Activated CD4-positive, alpha-beta T cell treated with anti-CD3 and anti-CD28 coated beads for 4 hours (primary cell): ENCODE results near the gene USP10.

Experiments used
- DNase-seq, 2 donors: peaks; one replicate each; pipeline ENCODE4 v3.0.0-alpha.2; 2020

The USP10 gene

DNA sequence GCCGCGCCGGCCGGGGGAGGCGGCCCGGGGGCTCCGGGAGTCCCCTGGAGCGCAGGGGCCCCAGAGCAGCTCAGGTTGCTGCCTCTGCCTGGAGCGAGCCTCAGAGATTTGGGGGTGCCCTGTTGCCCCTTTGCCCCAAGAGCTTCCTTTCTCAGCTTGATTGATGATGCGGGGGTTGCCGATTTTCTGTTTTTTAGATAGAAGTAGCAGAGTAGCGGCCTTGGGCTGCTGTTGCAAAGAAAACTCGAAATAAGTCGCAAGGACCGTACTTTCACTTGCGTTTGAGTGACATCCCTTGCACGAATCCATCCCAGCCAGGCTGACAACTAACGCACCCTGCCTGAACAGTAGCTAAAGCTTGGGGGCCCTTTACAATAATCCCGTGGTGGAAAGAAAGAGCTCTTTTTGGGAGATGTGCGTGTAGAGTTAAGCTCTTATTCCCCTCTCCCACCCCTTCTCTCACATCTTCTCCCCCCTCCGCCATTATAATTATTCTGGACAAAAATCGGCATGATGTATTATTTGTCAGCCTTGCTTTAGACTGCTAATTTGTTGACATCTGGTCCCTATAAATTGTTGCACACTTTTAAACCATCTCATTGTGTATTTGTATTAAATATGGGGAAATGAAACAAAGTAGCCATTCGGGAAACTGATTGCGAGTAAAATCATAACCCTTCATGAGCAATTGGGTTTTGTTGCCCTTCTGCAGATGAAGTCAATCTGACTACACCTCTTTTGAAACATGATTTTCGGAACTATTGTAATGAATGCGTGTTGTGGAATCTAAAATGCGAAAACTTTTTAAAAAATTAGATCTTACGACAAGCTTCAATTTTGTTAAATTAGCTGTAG, 873 bp downstream of the USP10 start:
- peak; percentile 38 to 41 for DNase-seq

DNA sequence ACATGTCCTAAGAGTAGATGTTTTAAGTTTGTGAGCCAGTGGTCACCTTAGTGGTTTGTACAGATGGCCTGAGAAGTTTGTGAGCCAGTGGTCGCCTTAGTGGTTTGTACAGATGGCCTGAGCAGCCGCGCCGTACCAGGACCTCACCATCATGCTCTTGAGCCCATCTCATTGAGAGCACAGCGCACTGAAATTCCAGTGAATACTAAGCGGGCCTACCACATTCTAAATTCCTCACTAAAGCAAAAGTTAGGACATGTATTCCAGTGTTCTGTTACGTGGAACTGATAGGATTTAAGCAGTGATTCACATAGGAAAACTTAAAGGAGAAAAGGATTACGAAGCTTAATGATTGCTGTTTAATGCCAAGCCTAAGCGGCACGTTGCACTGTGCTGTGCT, 3.9 kb downstream of the USP10 start:
- DNase-seq, result no peak

DNA sequence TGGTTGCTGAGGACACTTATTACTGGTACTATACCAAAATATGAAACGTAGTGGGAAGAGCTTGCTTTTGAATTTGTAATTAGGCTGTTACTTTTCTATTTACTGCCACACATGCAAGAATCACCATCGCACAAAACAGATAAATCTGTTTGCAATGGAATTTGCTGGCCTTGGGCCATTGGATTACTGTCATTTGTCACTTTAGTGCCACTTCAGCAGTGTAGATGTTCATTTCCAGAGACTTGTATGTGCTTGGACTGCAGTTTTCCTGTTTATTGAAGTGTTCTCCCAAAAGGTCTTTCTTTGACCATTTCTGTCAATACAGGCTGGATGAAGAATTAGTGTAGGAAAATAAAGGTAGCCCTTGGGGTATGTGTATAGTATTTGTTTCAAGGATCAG, 4.5 kb downstream of the USP10 start:
- DNase-seq, result no peak

DNA sequence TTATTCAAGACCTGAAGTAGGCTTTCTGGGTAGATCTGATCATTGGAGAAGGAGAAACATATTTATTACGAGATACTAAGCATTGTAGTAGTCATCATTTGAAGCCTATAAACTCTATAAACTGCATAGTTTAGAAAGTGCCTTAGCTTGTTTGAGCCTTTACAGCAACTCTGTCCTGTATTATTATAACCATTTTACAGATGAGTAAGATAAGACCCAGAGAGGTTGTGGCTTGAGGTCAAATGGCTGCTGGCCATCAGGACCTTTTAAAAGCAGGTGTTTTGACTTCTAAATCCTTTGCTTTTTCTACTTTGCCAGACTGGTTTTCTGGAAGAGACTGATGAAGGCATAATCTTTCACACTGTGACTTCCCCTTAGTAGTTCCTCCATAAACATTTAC, 7.1 kb downstream of the USP10 start:
- no peak for DNase-seq

DNA sequence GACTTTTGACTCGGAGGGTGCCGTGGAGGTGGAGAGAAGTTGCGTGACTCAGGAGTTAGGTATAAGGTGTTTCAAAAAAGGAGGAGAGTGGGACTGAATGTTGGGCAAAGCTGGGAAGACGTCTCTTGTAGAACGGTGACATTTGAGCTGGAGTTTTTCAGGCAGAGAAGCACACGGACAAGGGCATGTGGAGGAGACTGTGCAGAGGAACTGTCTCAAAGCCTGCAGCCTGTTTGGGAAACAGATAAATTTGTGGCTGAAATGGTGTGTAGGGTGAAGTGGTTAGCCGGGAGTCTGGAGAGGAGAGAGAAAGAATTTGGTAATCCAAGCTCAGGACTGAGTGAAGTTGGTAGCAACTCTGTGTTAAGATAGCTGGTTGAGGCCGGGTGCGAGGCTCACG, 9.8 kb downstream of the USP10 start:
- no peak for DNase-seq

DNA sequence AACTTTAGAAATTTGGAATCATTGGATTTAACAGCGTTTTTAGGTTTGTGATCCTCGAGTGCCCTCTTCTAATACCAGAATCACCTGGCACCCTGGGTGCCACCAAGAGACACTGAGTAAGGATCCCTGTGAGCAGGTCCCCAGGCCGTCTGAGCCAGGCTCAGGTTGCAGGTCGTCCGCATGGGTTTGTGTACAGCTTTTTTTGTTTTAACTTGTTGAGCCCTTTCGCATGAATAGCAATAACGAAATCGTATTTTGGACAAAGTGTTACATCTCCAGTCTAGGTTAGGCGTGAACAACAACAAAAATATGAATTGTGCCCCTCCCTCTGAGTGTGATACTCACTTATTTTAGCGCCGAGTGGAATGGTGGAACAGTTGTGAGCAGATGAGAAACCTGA, 10.9 kb downstream of the USP10 start:
- DNase-seq, result no peak

DNA sequence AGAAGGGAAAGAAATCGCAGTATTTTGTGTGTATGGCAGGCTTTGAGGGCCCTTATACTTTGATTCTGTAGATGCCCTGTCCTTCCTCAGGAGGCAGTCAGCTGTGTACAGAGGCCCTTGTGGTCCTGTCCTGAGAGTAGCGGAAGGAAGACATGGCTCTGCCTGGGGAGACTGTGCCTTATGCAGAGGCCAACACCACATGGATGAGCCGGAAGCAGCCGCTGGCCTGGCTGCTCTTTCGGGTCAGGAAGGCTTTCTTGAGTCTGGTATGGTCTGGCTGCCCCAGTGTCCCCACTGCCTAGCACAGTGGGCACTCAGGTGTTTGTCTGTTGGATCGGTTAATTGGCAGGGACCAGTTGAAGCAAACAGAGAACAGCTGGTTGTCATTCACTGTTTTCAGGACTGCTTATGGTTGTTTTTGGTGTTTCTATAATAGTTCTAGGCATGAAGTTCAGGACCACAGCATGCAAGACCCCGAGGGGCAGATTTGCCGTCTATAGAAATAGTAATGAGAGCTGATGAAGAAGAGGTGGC, 12.4 kb downstream of the USP10 start:
- no peak for DNase-seq

DNA sequence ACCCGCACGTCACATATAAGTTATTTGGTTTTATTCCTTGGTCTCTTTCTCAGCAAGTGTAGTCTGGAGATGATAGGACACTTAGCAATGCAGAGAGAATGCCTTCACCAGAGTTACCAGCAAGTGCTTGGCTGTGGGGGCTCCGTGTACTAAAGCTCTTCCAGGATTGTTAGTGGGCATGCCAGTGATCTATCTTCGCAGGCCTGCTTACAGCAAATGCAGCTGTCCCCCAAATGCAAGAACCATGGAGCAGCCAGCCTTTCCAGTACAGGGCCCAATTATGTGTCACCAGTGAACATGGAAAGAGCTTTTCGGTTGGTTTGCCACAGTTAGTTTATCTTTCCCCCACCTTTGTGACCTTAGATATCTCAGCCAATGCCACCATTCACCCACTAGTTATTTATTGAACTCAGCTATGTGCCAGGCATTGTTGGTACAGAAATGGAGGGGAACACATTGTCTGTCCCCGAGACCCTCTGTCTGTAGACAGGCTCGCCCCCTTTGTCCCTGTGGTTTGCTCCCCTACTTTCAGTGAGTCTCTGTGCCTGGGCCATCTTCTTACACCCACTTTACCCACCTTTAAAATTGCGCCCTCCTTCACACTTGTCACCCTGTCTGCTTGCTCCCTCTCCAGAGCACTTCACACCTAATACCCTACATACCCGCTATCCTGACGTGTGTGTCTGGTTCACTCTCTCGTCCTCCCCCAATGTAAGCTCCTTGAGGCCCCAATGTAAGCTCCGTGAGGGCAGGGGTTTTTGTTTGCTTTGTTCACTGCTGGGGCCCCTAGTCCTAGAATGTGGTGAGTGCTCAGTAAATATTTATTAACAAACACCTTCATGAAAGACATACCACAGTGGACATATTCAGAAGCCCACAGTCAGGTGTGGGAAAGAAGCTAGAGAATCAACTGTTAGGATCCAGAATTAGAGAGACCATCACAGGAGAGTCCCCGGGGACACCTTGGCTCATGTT, 13.3 kb downstream of the USP10 start:
- DNase-seq, result no peak

DNA sequence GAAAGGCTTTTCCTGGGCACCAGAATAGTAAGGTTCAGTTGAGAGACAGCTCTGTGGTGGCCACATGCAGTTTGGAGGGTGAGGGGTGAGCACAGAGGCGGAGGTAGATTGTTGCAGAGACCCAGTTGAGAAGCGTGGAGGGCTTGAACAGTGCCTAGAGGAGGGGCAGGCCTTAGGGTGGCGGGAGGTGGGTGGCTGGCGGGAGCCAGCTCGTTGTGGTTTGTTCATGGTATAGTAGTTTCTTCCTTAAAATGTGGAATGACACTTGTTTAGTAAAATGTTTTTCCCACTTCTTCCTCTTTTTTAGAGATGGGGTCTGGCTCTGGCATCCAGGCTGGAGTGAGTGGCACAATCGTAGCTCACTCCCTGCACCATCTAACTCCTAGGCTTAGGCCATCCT, 14.2 kb downstream of the USP10 start:
- no peak for DNase-seq

DNA sequence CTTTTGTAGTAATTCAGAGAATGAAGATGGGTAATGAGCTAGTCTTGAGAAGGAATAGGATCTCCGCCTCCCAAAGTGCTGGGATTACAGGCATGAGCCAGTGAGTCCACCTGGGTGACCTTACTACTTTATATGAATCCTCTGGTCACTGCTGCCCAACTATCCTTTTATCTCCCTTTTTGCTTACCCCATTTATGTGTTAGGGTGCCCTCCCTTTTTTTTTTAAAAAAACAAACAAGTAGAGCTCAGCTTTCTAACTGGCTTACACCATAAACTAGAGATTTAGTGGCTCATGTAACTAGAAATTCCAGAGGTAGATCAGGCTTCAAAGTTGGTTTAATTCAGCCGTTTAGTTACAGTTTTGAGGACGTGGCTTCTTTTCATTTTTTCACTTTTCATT, 15.6 kb downstream of the USP10 start:
- no peak for DNase-seq

DNA sequence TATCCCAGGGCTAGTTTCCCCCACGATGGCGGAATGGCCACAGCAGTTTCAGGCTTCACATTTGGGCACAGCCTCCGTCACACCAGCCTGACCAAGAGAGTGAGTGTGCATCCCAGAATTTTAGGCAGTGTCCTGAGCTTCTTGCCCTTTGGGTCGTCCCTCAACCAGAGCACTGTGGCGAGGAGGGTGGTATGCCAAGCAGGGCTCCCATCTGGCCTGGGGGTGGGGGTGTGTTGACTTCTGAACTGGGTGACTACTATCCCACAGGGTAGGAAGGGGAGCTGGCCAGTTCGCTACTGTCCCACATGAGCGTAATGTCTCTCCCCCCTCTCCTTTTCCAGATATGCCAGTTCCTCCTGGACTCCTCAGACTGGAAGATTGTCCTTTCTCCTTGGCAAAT, 16.1 kb downstream of the USP10 start:
- no peak for DNase-seq

DNA sequence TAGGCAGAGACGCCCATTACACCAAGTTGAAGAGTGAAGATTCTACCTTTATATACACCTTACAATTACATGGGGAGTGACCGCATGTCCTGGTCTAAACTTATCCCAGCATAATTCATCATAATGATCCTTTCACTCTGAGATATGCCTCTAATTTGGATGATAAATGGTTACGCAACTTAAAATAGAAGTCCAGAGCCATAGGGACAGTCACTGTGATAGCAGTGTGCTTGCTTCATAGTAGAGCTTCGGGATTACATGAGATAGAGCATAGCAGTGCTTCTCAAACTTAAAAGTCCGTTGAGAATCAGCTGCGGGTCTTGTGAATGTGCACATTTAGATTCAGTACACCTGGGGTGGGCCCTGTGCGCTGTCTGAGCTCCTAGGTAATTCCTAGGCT, 16.9 kb downstream of the USP10 start:
- DNase-seq, result no peak

DNA sequence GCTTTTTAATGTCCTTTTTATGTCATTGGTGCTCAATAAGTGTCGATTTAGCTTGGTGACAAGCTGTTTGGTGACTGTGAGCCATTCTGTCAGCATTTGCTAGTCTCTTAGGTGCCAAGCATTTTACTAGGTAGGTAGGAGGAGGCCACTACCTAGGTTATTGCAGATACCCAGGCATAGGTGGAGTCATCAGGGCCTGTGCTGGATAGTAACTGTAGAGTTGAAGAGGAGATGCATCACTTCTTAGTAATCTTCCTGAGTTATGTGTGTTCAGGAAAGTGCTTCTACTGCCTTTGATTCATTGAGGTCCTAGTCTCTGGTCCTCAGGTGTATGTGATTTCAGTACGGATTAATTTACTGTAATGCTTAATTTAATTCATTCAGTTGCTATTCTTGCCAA, 17.7 kb downstream of the USP10 start:
- DNase-seq, result no peak

DNA sequence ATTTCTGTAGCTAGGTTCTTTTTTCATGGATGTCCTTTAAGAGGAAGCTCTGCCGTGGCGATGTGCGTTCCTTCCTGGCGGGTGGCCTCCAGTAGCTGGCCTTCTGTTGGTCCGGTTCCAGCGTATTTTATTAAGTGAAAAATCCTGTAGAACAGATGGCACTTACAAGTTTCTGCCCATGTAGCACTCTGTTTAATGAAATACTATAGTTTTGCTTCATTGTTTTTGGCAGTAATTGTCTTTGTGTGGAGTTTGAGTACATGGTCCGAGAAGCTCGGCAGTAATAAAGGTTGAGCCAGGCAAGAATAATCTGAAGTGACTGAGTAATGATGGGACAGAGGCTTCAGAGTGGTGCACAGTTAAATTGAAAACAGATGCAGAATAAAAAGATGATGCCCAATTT, 20.4 kb downstream of the USP10 start:
- DNase-seq, result no peak

DNA sequence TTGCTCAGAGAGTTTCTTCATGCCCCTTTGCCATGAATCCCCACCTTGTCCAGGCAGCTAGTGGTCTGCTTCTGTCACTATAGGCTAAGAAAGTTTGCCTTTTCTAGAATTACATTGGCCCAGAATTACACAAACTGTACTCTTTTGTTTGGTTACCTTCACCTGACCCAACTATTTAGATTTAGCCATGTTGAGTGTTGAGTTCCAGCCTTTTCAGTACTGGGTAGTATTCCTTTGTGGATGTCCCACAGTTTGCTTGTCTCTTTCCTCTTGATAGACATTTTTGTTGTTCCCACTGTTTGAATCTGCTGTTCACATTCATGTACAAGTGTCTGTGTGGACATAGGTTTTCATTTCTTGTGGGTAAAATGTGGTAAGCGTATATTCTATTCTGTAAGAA, 22.3 kb downstream of the USP10 start:
- DNase-seq, result no peak

DNA sequence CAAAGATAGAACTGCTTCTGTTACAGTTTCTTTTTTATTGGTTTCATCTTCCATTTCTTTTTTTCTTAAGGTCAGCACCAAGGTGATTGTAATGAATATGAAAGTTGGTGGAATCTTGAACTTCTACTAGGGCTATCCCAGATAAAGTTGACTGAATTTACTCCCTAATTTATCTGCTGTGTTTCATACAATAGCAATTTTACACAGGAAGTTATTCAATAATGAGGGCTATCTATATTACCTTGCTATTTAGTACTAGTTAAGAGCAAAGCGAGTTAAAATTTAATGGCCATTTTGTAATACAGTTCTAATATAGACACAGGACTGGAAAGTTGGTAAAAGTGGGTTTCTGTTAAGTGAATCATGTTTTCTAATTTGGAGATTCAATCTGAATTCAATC, 24.1 kb downstream of the USP10 start:
- no peak for DNase-seq

DNA sequence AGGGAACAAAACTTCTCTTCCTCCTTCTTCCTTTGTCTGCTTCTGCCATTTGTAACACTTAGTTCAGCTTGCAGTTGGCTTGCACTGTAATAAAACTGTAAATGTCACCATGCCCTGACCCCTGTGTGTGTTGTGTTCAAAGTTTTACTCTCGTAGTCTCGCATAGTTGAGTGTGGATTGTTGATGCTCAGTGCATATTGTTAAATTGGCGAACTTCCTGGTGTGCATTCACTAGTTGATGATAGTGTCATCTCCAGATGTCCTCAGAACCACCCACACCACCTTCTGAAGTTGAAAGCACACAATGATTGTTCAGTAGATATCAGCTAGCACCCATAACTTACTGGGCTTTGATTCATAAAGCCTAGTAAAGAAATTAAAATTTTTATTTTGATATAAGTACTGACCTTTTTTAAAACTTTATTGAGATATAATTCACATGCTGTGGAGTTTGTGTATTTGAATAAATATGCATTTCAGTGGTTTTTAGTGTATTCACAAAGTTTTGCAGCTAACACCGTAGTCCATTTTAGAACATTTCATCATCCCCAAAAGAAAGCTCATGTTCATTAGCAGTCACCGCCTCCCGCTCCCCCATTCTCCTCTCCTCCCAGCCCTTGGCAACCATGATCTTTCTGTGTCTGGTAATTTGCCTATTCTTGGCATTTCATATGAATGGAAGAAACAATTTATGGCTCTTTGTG, 25.0 kb downstream of the USP10 start:
- DNase-seq, result peak in 1 of 2 donors; percentile 33

DNA sequence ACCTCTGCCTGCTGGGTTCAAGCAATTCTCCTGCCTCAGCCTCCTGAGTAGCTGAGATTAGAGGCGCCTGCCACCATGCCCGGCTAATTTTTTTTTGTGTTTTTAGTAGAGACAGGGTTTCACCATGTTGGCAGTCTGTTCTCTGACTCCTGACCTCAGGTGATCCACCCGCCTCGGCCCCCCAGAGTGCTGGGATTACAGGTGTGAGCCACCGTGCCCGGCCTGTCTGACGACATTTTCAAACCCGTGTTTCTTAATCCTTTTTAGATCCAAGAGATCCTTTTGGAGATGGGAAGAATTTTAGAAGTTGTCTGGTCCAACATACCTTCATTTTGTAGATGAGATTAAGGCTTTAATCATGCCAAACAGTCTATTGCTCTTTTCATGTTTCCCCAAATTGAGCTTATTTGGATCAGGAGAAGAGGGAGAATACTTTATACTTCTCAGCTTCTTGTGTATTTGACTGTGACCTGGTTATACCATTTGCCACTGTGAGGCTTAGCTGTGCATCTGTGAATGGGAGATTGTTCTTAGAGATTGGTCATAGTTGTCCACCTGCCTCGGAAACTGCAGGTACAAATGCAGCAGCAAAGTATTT, 25.8 kb downstream of the USP10 start:
- no peak for DNase-seq

DNA sequence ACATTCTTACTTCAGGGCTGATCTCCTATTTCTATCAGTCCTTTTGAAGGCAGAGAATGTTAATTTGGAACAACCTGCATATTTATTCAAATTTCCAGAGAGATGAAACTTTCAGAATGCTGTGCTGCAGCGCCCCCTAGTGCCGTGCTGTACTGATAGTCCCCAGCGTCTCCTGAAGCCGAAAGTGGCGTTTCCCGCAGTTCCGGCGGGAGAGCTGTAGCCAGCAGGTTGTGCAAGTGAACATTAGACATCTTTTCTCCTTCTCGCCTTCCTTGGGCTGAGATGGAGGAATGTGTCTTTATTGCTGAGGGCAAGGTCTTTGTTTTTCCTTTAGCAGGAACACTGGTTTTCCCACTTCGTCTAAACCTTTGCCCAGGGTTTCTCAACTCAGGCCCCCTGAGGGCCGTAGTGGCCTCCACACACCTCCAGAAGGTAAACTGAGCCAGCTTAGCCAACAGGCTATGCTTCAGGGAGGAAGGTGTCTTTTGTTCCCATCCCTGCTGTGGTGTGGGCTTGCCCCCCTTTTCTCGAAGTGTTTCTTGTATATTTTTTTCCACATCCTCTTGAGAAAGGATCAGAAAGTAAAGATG, 26.4 kb downstream of the USP10 start:
- peak; percentile 78 to 86 for DNase-seq

DNA sequence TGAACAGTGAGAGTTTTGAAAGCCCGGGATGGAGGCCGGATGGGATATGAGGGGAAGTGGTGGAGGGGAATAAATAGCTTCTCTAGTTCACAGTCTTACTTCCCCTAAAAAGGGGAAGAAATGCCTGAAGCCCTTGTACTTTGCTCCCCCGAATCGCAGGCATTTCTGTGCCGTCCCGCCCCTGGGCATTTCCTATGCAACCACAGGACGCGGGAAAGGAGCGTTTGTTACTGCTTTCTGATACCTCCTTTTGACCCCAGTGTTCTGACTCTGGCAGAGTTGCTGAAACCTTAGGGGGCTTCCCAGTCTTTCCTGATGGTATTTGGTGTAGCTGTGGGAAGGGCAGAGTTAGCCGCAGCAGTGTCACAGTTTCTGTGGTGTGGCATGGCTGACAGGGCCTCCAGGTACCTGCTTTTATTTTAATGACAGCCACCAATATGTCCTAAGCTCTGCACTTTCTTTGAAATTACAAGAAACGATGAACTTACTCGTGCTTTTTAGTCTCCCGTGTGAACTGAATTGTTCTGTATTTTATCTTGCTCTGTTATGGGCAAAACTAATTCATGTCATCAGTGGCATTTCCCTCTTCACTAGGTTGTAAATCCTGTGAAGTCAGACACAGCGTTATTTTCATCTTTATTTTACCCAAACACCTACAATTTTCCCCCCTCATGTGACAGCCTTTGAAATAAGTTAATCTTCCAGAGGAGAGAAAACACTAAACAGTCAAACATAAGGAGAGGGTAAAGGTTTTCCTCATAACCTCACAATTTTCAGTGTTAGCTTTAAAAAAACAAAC, 27.1 kb downstream of the USP10 start:
- DNase-seq, result no peak

DNA sequence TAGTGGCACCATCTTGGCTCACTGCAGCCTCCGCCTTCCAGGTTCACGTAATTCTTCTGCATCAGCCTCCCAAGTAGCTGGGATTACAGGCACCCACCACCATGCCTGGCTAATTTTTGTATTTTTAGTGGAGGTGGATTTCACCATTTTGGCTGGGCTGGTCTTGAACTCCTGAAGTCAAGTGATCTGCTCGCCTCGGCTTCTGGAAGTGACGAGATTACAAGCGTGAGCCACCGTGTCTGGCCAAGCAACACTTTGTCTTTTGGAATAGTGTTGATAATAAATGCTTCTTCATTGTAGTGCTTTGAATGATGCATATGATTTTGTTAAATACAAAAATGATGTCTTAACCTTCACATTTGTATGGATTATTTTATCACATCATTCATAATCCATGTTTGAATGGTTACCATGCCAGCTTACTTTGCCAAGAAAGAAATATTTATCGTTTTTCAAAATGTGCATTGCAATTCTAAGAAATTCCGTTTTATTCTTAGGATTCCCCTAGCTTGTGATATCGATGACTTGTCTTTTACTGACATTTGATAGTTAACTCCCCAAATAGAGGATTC, 29.1 kb downstream of the USP10 start:
- no peak for DNase-seq
